HepG2 (cell line): Measurements from ENCODE around the gene QSOX2. TPM values are rescaled to one million over a fixed set of nuclear protein-coding genes. Genes with fewer than 3 reads are reported as not detected.

Source experiments
- ATAC-seq: fragments of 200-7000 bp; cut with Tn5 transposase; 3 replicates; pipeline ENCODE4 v1.9.1; 2020; ENCODE audit warnings: mild to moderate bottlenecking, moderate library complexity
- BruUV-seq: library from RNA; stranded (reverse); fragments of 400-500 nt; replicated peaks from 2 replicates; lab custom pipeline; 2021; lab: Mats Ljungman, UMichigan
- CTCF ChIA-PET: fragments of 300-600 bp; formaldehyde crosslinking; extraction: SDS; loops from one replicate; lab custom pipeline; 2021; ENCODE audit warnings: low total read pairs, inconsistent platforms, low intra/inter-chr PET ratio; lab: Yijun Ruan, JAX
- POLR2A ChIA-PET: fragments of 350-600 bp; sonication (Branson Sonifier 250); formaldehyde crosslinking; loops from one replicate; lab custom pipeline; 2020; ENCODE audit warnings: antibody characterized with exemption, inconsistent platforms; lab: Yijun Ruan, JAX
- DNase-seq: peaks from one replicate; pipeline ENCODE4 v3.0.0-alpha.2; 2015; ENCODE audit warnings: low spot score
- FAIRE-seq: peaks from 3 replicates; lab custom pipeline; 2011; peaks lifted over from hg19 to GRCh38; lab: Jason Lieb, UNC
- H2AFZ ChIP-seq: one replicate; pipeline ENCODE4 v1.6.1; 2011; ENCODE audit warnings: low read length, inconsistent platforms
- H3K27ac ChIP-seq: fragments of 300-600 bp; 3 replicates; pipeline ENCODE4 v1.8.0; 2011; ENCODE audit warnings: mixed run types, mild to moderate bottlenecking, mixed read lengths, low read length, inconsistent platforms; ENCODE audit not compliant: insufficient read depth; ENCODE audit errors: extremely low read length
- H3K27me3 ChIP-seq, 2 experiments: fragments of 200-600 bp in 1 of 2; 2 replicates in 1 of 2; 3 replicates in 1 of 2; pipeline versions ENCODE4 v1.6.0 to v1.8.0; 2011; ENCODE audit warnings: low read length in 2 of 2, mild to moderate bottlenecking in 2 of 2, moderate library complexity in 2 of 2, inconsistent platforms in 1 of 2; ENCODE audit not compliant: insufficient read depth in 2 of 2, control insufficient read depth in 1 of 2
- H3K36me3 ChIP-seq, 2 experiments: fragments of 200-600 bp in 1 of 2; replicated peaks in 1 of 2; 2 replicates in 1 of 2; 3 replicates in 1 of 2; pipeline versions ENCODE4 v1.5.1 to v1.8.0; 2011; ENCODE audit warnings: low read length in 2 of 2, inconsistent platforms in 1 of 2; ENCODE audit not compliant: insufficient read depth in 2 of 2, control insufficient read depth in 1 of 2
- H3K4me1 ChIP-seq: 2 replicates; pipeline ENCODE4 v1.5.1; 2012; ENCODE audit warnings: low read length, inconsistent platforms; ENCODE audit not compliant: insufficient read depth
- H3K4me2 ChIP-seq: 2 replicates; pipeline ENCODE4 v1.6.0; 2011; ENCODE audit warnings: low read depth, low read length, inconsistent platforms
- H3K4me3 ChIP-seq, 3 experiments: fragments of 200-600 bp in 1 of 3; sonication (generic), shearing (Covaris generic) in 1 of 3; replicated peaks in 1 of 3; 2 replicates each; pipeline ENCODE4 v1.5.1; 2011 to 2016; ENCODE audit warnings: low read length in 3 of 3, inconsistent platforms in 2 of 3, low read depth in 2 of 3, mild to moderate bottlenecking in 2 of 3, control low read depth in 1 of 3, mixed read lengths in 1 of 3; ENCODE audit not compliant: insufficient read depth in 1 of 3
- H3K79me2 ChIP-seq: one replicate; pipeline ENCODE4 v1.6.1; 2011; ENCODE audit warnings: low read length, inconsistent platforms; ENCODE audit not compliant: insufficient read depth
- H3K9ac ChIP-seq: 2 replicates; pipeline ENCODE4 v1.6.0; 2011; ENCODE audit warnings: mild to moderate bottlenecking, low read depth, low read length, inconsistent platforms; ENCODE audit not compliant: insufficient read depth
- H3K9me3 ChIP-seq: 2 replicates; pipeline ENCODE4 v1.5.1; 2012; ENCODE audit warnings: mild to moderate bottlenecking, low read length
- H4K20me1 ChIP-seq: 2 replicates; pipeline ENCODE4 v1.6.0; 2011; ENCODE audit warnings: inconsistent platforms, mild to moderate bottlenecking, low read length, moderate library complexity; ENCODE audit not compliant: insufficient read depth
- GLI4 ChIP-seq: sonication (generic); formaldehyde crosslinking; IDR thresholded peaks from 2 replicates; pipeline ENCODE4 v1.5.1; 2020; ENCODE audit warnings: missing genetic modification reagents, mild to moderate bottlenecking, moderate library complexity, borderline replicate concordance
- KDM5B ChIP-seq: sonication (generic); formaldehyde crosslinking; IDR thresholded peaks from 2 replicates; pipeline ENCODE4 v1.4.0; 2020; ENCODE audit warnings: missing genetic modification reagents, mild to moderate bottlenecking, borderline replicate concordance
- KMT2A ChIP-seq: sonication (generic); formaldehyde crosslinking; IDR thresholded peaks from 2 replicates; pipeline ENCODE4 v1.4.0; 2020; ENCODE audit warnings: missing genetic modification reagents
- NKX3-1 ChIP-seq: sonication (generic); formaldehyde crosslinking; IDR thresholded peaks from 2 replicates; pipeline ENCODE4 v1.5.0; 2020; ENCODE audit warnings: missing genetic modification reagents
- SALL1 ChIP-seq: sonication (generic); formaldehyde crosslinking; IDR thresholded peaks from 2 replicates; pipeline ENCODE4 v1.8.0; 2022; ENCODE audit warnings: mild to moderate bottlenecking, missing genetic modification reagents
- ZBTB38 ChIP-seq: sonication (generic); formaldehyde crosslinking; IDR thresholded peaks from 2 replicates; pipeline ENCODE4 v1.5.1; 2020; ENCODE audit warnings: mild to moderate bottlenecking, missing genetic modification reagents
- ZNF556 ChIP-seq: sonication (generic); formaldehyde crosslinking; IDR thresholded peaks from 2 replicates; pipeline ENCODE4 v1.4.0; 2020; ENCODE audit warnings: mild to moderate bottlenecking, missing genetic modification reagents, borderline replicate concordance
- ZNF607 ChIP-seq: sonication (generic); formaldehyde crosslinking; IDR thresholded peaks from 2 replicates; pipeline ENCODE4 v1.5.1; 2020; ENCODE audit warnings: missing genetic modification reagents, mild to moderate bottlenecking, borderline replicate concordance
- ZSCAN21 ChIP-seq: sonication (generic); formaldehyde crosslinking; IDR thresholded peaks from 2 replicates; pipeline ENCODE4 v1.8.0; 2022; ENCODE audit warnings: mild to moderate bottlenecking, missing genetic modification reagents, moderate library complexity, borderline replicate concordance
- ZSCAN22 ChIP-seq: sonication (generic); formaldehyde crosslinking; IDR thresholded peaks from 2 replicates; pipeline ENCODE4 v1.4.0; 2020; ENCODE audit warnings: mild to moderate bottlenecking, missing genetic modification reagents
- WGBS: methylation state at CpG from one replicate; pipeline ENCODE4 v1.1.6; 2017; ENCODE audit warnings: low lambda C conversion rate; 5-methylcytosine and 5-hydroxymethylcytosine counted together
- in situ Hi-C: cut with HindIII; loops from 2 replicates; pipeline ENCODE4 v1.10.0; 2017; ENCODE audit warnings: low pct_unique_long_range_greater_than_20kb; ENCODE audit not compliant: extremely low pct_ligation_motif_present
- intact Hi-C: fragments of 100-400 bp; cut with micrococcal nuclease; formaldehyde crosslinking; loops from one replicate; pipeline ENCODE4 v1.10.0; 2022; ENCODE audit not compliant: unreplicated experiment
- polyA plus RNA-seq, 8 experiments: library from polyadenylated mRNA; depleted of rRNA in 3 of 8; stranded (reverse) in 7 of 8; unstranded in 1 of 8; fragments of >200 nt; fragmentation: Illumina TruSeq in 4 of 8; extraction: Trizol in 4 of 8; gene quantifications; 2 replicates each; pipeline versions ENCODE4 v1.2.1 to v1.2.3, GENCODE V29; 2011 to 2016; ENCODE audit warnings: low read depth in 4 of 8, missing spikeins in 1 of 8, mixed read lengths in 1 of 8; ENCODE audit not compliant: insufficient read depth in 1 of 8
- total RNA-seq, 5 experiments: library from RNA; depleted of rRNA; stranded (reverse); fragments of >200 nt; fragmentation: Illumina TruSeq; extraction: Trizol; gene quantifications; 2 replicates each; pipeline ENCODE4 v1.2.3, GENCODE V29; 2016; ENCODE audit warnings: low read depth in 1 of 5
- TF ChIP-seq, protein P1 (sequence below): sonication (generic); formaldehyde crosslinking; IDR thresholded peaks from 2 replicates; pipeline ENCODE4 v1.5.1; 2020; ENCODE audit warnings: mild to moderate bottlenecking, missing genetic modification reagents, moderate library complexity
- TF ChIP-seq, protein P2 (sequence below): sonication (generic); formaldehyde crosslinking; IDR thresholded peaks from 2 replicates; pipeline ENCODE4 v1.4.0; 2020; ENCODE audit warnings: mild to moderate bottlenecking, missing genetic modification reagents
- TF ChIP-seq, protein P3 (sequence below): sonication (generic); formaldehyde crosslinking; IDR thresholded peaks from 2 replicates; pipeline ENCODE4 v1.5.1; 2020; ENCODE audit warnings: mild to moderate bottlenecking, moderate library complexity, missing genetic modification reagents
- TF ChIP-seq, protein P4 (sequence below): sonication (generic); formaldehyde crosslinking; IDR thresholded peaks from 2 replicates; pipeline ENCODE4 v1.4.0; 2020; ENCODE audit warnings: missing genetic modification reagents
- TF ChIP-seq, protein P5 (sequence below): sonication (generic); formaldehyde crosslinking; conservative IDR thresholded peaks from 2 replicates; pipeline ENCODE4 v1.4.0; 2020; ENCODE audit warnings: missing genetic modification reagents

Gene QSOX2
- total and polyA plus RNA-seq, 2 of the 13 experiments (the other 11 are each of a cell fraction or from before 2014, with no cell fraction given) = 27.1 to 42.1 TPM

DNA sequence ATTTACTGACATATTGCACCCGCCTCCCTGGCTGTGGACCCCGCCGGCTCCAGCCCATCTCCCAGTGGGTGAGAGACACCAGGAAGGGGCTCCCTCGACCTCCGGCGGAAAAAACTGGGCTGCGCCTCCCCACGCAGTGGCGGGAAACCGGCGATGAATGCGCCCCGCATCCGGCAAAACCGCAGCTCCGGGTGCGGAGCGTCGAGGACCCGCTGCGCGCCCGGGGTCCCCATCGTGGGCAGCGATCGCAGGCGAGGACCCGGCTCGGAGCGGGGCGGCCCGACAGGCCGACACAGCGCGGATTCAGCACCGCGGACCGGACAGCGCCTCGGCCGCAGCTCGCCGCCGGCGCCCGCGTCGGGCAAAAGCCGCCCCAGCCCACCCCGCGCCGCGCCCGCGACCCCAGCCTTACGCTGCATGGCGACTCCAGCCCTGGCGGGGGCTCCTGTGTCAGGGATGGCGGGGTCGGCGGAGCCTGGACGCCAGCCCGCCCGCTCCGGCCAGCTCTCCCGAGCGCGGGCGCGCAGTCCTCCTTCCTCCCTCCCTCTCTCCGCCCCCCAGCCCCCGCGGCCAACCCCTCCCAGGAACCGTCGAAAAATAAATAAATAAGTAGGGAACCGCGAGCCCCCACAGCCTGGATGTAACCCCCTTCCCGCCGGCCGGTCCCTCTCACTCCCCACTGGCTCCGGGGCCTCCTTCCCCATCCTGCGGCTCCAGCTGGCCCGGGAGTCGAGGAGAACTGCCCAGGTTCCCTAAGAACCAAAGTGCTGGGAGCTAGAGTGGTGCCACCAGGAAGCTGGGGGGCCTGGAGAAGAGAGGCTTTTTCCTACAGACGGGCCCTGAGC lies 43.8 kb downstream of the QSOX2 start:
- ATAC-seq = peak; percentile 31
- Histone ChIP-seq H3K9me3 (no peaks in the 10 kb centered on the region), H3K4me1 (peaks cover 4% of the 10 kb centered on the region), H3K36me3 (no peaks in the 10 kb centered on the region), H3K79me2 (no peaks in the 10 kb centered on the region), H2AFZ (no peak overlapping the region), H3K4me3 (no peak overlapping the region), H3K9ac (no peak overlapping the region), H4K20me1 (peaks cover 32% of the 10 kb centered on the region; the same call in 1 of the 2 replicates), H3K4me2 (no peak overlapping the region), H3K27ac (no peak overlapping the region), H3K27me3 (peaks cover 13 to 55% of the 10 kb centered on the region in 2 experiments; a peak in 4 of 5 replicates)
- in situ Hi-C loops = no loop called here
- 62% methylated on average over 15 of the region's 85 CpGs for WGBS
- no peak for FAIRE-seq
- ChIA-PET POLR2A (no interaction called here), CTCF (no interaction called here)
- no TSS peak for BruUV-seq
- intact Hi-C loops = no loop called here
- no peak for DNase-seq
- TF ChIP-seq SALL1 (CRISPR knock-in tag) (peak; percentile 48; the same call in 1 of the 2 replicates), ZNF556 (no peak), ZSCAN22 (CRISPR knock-in tag) (no peak), NKX3-1 (no peak), KDM5B (0 out of 2 replicates have a peak, but pooled peaks have one; percentile 26), ZNF607 (CRISPR knock-in tag) (peak; percentile 18; the same call in 1 of the 2 replicates), KMT2A (CRISPR knock-in tag) (no peak), ZSCAN21 (CRISPR knock-in tag) (peak; percentile 27; the same call in 1 of the 2 replicates), GLI4 (CRISPR knock-in tag) (no peak), ZBTB38 (CRISPR knock-in tag) (peak; percentile 33; the same call in 1 of the 2 replicates)
- TF ChIP-seq, protein P1, sequence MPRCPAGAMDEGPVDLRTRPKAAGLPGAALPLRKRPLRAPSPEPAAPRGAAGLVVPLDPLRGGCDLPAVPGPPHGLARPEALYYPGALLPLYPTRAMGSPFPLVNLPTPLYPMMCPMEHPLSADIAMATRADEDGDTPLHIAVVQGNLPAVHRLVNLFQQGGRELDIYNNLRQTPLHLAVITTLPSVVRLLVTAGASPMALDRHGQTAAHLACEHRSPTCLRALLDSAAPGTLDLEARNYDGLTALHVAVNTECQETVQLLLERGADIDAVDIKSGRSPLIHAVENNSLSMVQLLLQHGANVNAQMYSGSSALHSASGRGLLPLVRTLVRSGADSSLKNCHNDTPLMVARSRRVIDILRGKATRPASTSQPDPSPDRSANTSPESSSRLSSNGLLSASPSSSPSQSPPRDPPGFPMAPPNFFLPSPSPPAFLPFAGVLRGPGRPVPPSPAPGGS (CRISPR knock-in tag) = 0 out of 2 replicates have a peak, but pooled peaks have one; percentile 55
- TF ChIP-seq, protein P2, sequence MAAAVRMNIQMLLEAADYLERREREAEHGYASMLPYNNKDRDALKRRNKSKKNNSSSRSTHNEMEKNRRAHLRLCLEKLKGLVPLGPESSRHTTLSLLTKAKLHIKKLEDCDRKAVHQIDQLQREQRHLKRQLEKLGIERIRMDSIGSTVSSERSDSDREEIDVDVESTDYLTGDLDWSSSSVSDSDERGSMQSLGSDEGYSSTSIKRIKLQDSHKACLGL (CRISPR knock-in tag) = 0 out of 2 replicates have a peak, but pooled peaks have one; percentile 45
- TF ChIP-seq, protein P3, sequence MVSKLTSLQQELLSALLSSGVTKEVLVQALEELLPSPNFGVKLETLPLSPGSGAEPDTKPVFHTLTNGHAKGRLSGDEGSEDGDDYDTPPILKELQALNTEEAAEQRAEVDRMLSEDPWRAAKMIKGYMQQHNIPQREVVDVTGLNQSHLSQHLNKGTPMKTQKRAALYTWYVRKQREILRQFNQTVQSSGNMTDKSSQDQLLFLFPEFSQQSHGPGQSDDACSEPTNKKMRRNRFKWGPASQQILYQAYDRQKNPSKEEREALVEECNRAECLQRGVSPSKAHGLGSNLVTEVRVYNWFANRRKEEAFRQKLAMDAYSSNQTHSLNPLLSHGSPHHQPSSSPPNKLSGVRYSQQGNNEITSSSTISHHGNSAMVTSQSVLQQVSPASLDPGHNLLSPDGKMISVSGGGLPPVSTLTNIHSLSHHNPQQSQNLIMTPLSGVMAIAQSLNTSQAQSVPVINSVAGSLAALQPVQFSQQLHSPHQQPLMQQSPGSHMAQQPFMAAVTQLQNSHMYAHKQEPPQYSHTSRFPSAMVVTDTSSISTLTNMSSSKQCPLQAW (CRISPR knock-in tag) = no peak
- TF ChIP-seq, protein P4, sequence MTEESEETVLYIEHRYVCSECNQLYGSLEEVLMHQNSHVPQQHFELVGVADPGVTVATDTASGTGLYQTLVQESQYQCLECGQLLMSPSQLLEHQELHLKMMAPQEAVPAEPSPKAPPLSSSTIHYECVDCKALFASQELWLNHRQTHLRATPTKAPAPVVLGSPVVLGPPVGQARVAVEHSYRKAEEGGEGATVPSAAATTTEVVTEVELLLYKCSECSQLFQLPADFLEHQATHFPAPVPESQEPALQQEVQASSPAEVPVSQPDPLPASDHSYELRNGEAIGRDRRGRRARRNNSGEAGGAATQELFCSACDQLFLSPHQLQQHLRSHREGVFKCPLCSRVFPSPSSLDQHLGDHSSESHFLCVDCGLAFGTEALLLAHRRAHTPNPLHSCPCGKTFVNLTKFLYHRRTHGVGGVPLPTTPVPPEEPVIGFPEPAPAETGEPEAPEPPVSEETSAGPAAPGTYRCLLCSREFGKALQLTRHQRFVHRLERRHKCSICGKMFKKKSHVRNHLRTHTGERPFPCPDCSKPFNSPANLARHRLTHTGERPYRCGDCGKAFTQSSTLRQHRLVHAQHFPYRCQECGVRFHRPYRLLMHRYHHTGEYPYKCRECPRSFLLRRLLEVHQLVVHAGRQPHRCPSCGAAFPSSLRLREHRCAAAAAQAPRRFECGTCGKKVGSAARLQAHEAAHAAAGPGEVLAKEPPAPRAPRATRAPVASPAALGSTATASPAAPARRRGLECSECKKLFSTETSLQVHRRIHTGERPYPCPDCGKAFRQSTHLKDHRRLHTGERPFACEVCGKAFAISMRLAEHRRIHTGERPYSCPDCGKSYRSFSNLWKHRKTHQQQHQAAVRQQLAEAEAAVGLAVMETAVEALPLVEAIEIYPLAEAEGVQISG (CRISPR knock-in tag) = no peak
- TF ChIP-seq, protein P5, sequence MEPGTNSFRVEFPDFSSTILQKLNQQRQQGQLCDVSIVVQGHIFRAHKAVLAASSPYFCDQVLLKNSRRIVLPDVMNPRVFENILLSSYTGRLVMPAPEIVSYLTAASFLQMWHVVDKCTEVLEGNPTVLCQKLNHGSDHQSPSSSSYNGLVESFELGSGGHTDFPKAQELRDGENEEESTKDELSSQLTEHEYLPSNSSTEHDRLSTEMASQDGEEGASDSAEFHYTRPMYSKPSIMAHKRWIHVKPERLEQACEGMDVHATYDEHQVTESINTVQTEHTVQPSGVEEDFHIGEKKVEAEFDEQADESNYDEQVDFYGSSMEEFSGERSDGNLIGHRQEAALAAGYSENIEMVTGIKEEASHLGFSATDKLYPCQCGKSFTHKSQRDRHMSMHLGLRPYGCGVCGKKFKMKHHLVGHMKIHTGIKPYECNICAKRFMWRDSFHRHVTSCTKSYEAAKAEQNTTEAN (CRISPR knock-in tag) = 0 out of 2 replicates have a peak, but pooled peaks have one; percentile 31
